ENCODE data around the gene TPPP3.

DNA sequence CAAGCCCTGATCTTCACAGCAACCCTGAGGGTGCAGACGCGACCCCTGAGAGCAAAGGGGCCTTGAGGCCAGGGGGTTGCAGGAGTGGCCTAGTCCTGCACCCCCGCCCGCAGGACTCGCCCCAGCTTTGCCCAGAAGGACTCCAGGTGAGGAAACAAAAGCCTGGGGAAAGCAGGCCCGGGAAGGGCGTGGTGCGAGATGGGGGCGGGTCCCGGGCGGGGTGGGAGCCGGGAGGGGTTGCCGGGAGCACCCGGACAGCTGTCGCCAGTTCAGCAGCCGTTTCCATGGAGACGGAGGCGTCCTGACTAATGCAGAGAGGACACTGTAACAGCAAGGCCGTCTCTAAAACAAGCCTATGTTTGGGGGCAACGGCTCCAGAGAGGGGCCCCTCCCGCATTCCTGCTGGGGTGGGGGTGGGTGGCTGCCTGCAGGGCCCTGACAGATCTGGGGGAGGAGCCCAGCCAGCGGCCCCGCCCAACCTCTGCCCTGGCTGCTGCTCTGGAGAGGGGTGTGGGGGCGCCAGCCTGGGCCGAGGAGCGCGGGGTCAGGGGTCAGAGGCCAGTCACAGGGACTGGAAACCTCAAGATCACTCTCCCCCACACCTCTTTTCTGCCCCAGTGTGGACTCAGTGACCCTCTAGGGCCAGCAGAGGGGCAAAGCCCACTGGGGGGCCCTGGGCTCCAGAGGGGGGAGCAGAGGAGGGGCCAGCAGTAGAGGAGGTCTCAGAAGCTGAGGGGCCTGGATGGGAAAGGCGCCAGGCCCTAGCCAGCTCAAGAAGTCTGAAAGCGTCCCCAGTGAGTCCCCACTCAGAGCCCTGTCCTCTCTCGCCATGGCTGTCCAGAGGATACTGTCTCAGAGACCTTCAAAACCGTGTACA lies 3.1 kb upstream of the TPPP3 start:
- TF ChIP-seq, protein P1, sequence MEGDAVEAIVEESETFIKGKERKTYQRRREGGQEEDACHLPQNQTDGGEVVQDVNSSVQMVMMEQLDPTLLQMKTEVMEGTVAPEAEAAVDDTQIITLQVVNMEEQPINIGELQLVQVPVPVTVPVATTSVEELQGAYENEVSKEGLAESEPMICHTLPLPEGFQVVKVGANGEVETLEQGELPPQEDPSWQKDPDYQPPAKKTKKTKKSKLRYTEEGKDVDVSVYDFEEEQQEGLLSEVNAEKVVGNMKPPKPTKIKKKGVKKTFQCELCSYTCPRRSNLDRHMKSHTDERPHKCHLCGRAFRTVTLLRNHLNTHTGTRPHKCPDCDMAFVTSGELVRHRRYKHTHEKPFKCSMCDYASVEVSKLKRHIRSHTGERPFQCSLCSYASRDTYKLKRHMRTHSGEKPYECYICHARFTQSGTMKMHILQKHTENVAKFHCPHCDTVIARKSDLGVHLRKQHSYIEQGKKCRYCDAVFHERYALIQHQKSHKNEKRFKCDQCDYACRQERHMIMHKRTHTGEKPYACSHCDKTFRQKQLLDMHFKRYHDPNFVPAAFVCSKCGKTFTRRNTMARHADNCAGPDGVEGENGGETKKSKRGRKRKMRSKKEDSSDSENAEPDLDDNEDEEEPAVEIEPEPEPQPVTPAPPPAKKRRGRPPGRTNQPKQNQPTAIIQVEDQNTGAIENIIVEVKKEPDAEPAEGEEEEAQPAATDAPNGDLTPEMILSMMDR (IDR thresholded peaks at IDR 0.05 in 4 of 5, conservative IDR thresholded peaks at IDR 0.05 in 1 of 5), result no peak
- TF ChIP-seq POLR2A (IDR thresholded peaks at IDR 0.05), result no peak

Data from gastrocnemius medialis (tissue), 4 donors.